SU-DHL-6 (cell line): ENCODE data around the gene SEPTIN10.

ENCODE experiments used
- CTCF ChIP-seq: fragments of 200-600 bp; sonication (generic); IDR thresholded peaks from one replicate; pipeline ENCODE4 v1.5.1; 2017; ENCODE audit warnings: antibody characterized with exemption, mild to moderate bottlenecking, low read length, moderate library complexity; ENCODE audit not compliant: insufficient read depth, poor library complexity, severe bottlenecking
- EZH2phosphoT487 ChIP-seq: fragments of 200-600 bp; sonication (generic), shearing (Covaris generic); conservative IDR thresholded peaks from 2 replicates; pipeline ENCODE4 v1.6.1; 2018; ENCODE audit warnings: mild to moderate bottlenecking, antibody characterized with exemption, low read length, moderate library complexity, mixed read lengths

GRCh38 chr2:109547280-109547679, 66.5 kb downstream of the SEPTIN10 start:
- TF ChIP-seq CTCF (no peak), EZH2phosphoT487 (no peak)
